H9 (cell line): Measurements from ENCODE around the gene BPIFA1. TPM values are rescaled to one million over a fixed set of nuclear protein-coding genes. Genes with fewer than 3 reads are reported as not detected.

Experiments
- DNase-seq: peaks from one replicate; pipeline ENCODE4 v3.0.0-alpha.2; 2017
- H2AFZ ChIP-seq: one replicate; pipeline ENCODE4 v1.6.1; 2013; ENCODE audit warnings: mild to moderate bottlenecking, low read length, control low read depth, moderate library complexity
- H2AK5ac ChIP-seq: 2 replicates; pipeline ENCODE4 v1.6.1; 2013; ENCODE audit warnings: low read length, control low read depth, mixed read lengths; ENCODE audit not compliant: insufficient read length
- H2BK120ac ChIP-seq: one replicate; pipeline ENCODE4 v1.6.1; 2013; ENCODE audit warnings: low read depth, mild to moderate bottlenecking, low read length, control low read depth, inconsistent platforms; ENCODE audit not compliant: poor library complexity, severe bottlenecking
- H2BK12ac ChIP-seq: 2 replicates; pipeline ENCODE4 v1.6.1; 2013; ENCODE audit warnings: low read length, control low read depth, mixed read lengths, low read depth; ENCODE audit not compliant: insufficient read length
- H2BK15ac ChIP-seq: 2 replicates; pipeline ENCODE4 v1.6.1; 2013; ENCODE audit warnings: low read depth, low read length, control low read depth
- H2BK20ac ChIP-seq: one replicate; pipeline ENCODE4 v1.6.1; 2013; ENCODE audit warnings: low read depth, mild to moderate bottlenecking, low read length, control low read depth, inconsistent platforms; ENCODE audit not compliant: poor library complexity, severe bottlenecking
- H2BK5ac ChIP-seq: 2 replicates; pipeline ENCODE4 v1.6.1; 2013; ENCODE audit warnings: low read length, control low read depth, mixed read lengths; ENCODE audit not compliant: insufficient read length
- H3K14ac ChIP-seq: 2 replicates; pipeline ENCODE4 v1.6.1; 2013; ENCODE audit warnings: low read length, control low read depth; ENCODE audit not compliant: insufficient read depth
- H3K18ac ChIP-seq: 2 replicates; pipeline ENCODE4 v1.6.1; 2013; ENCODE audit warnings: low read depth, mild to moderate bottlenecking, mixed read lengths, low read length, control low read depth; ENCODE audit not compliant: insufficient read length
- H3K23ac ChIP-seq: 2 replicates; pipeline ENCODE4 v1.6.1; 2013; ENCODE audit warnings: low read length, control low read depth, mixed read lengths, low read depth; ENCODE audit not compliant: insufficient read length
- H3K23me2 ChIP-seq: 2 replicates; pipeline ENCODE4 v1.6.1; 2013; ENCODE audit warnings: low read depth, mild to moderate bottlenecking, mixed read lengths, low read length, control low read depth; ENCODE audit not compliant: insufficient read length, poor library complexity, severe bottlenecking
- H3K27ac ChIP-seq: 2 replicates; pipeline ENCODE4 v1.5.1; 2013; ENCODE audit warnings: low read length, control low read depth, mixed read lengths, low read depth; ENCODE audit not compliant: insufficient read length
- H3K27me3 ChIP-seq: 2 replicates; pipeline ENCODE4 v1.6.1; 2013; ENCODE audit warnings: low read length, control low read depth, inconsistent platforms; ENCODE audit not compliant: insufficient read depth
- H3K4ac ChIP-seq: 2 replicates; pipeline ENCODE4 v1.6.1; 2013; ENCODE audit warnings: low read depth, mild to moderate bottlenecking, control low read depth, inconsistent platforms, low read length, moderate library complexity
- H3K4me1 ChIP-seq: 2 replicates; pipeline ENCODE4 v1.6.1; 2013; ENCODE audit warnings: low read length, control low read depth, inconsistent platforms; ENCODE audit not compliant: insufficient read depth
- H3K4me2 ChIP-seq: 2 replicates; pipeline ENCODE4 v1.6.1; 2013; ENCODE audit warnings: low read length, control low read depth, mixed read lengths; ENCODE audit not compliant: insufficient read length, insufficient read depth
- H3K56ac ChIP-seq: 2 replicates; pipeline ENCODE4 v1.6.1; 2013; ENCODE audit warnings: low read depth, mild to moderate bottlenecking, mixed read lengths, low read length, control low read depth; ENCODE audit not compliant: insufficient read length
- H3K79me1 ChIP-seq: 2 replicates; pipeline ENCODE4 v1.6.1; 2013; ENCODE audit warnings: low read depth, mild to moderate bottlenecking, moderate library complexity, low read length, control low read depth, inconsistent platforms; ENCODE audit not compliant: insufficient read depth, poor library complexity, severe bottlenecking
- H3K79me2 ChIP-seq: 2 replicates; pipeline ENCODE4 v1.6.1; 2013; ENCODE audit warnings: low read length, control low read depth, inconsistent platforms; ENCODE audit not compliant: insufficient read depth
- H3K9ac ChIP-seq: 2 replicates; pipeline ENCODE4 v1.6.1; 2013; ENCODE audit warnings: low read length, control low read depth, mixed read lengths; ENCODE audit not compliant: insufficient read length; ENCODE audit errors: extremely low read depth
- H3K9me3 ChIP-seq: one replicate; pipeline ENCODE4 v1.6.1; 2013; ENCODE audit warnings: low read depth, low read length, inconsistent platforms; ENCODE audit not compliant: control insufficient read depth
- H3T11ph ChIP-seq: one replicate; pipeline ENCODE4 v1.6.1; 2013; ENCODE audit warnings: mild to moderate bottlenecking, low read length, control low read depth, inconsistent platforms
- H4K20me1 ChIP-seq: one replicate; pipeline ENCODE4 v1.6.1; 2013; ENCODE audit not compliant: control insufficient read depth, insufficient read length, insufficient read depth
- H4K5ac ChIP-seq: 2 replicates; pipeline ENCODE4 v1.6.1; 2013; ENCODE audit warnings: low read depth, mild to moderate bottlenecking, mixed read lengths, low read length, control low read depth; ENCODE audit not compliant: insufficient read length
- H4K8ac ChIP-seq: replicated peaks from 2 replicates; pipeline ENCODE4 v1.6.1; 2013; ENCODE audit warnings: low read length, control low read depth, mixed read lengths, low read depth; ENCODE audit not compliant: insufficient read length
- H4K91ac ChIP-seq: 2 replicates; pipeline ENCODE4 v1.6.1; 2013; ENCODE audit warnings: low read depth, mild to moderate bottlenecking, moderate library complexity, mixed read lengths, low read length, control low read depth; ENCODE audit not compliant: insufficient read length
- H3K27ac Mint-ChIP-seq, 3 experiments: 2 replicates in 2 of 3; 3 replicates in 1 of 3; pipeline ENCODE4 v1.8.0; 2020 to 2021; ENCODE audit warnings: mixed read lengths in 3 of 3, mild to moderate bottlenecking in 1 of 3, moderate library complexity in 1 of 3
- H3K27me3 Mint-ChIP-seq: 2 replicates; pipeline ENCODE4 v1.8.0; 2021; ENCODE audit warnings: low read depth, mild to moderate bottlenecking, moderate library complexity, mixed read lengths
- H3K36me3 Mint-ChIP-seq, 3 experiments: 2 replicates in 2 of 3; 3 replicates in 1 of 3; pipeline ENCODE4 v1.8.0; 2020 to 2021; ENCODE audit warnings: low read depth in 3 of 3, mixed read lengths in 3 of 3; ENCODE audit not compliant: insufficient read depth in 1 of 3
- H3K4me1 Mint-ChIP-seq, 2 experiments: 2 replicates each; pipeline ENCODE4 v1.8.0; 2020; ENCODE audit warnings: mixed read lengths in 2 of 2
- H3K4me3 Mint-ChIP-seq, 2 experiments: 2 replicates in 1 of 2; 3 replicates in 1 of 2; pipeline ENCODE4 v1.8.0; 2020 to 2021; ENCODE audit warnings: mild to moderate bottlenecking in 2 of 2, mixed read lengths in 2 of 2, moderate library complexity in 1 of 2
- H3K9me3 Mint-ChIP-seq, 2 experiments: 2 replicates in 1 of 2; 3 replicates in 1 of 2; pipeline ENCODE4 v1.8.0; 2020; ENCODE audit warnings: mild to moderate bottlenecking in 2 of 2, mixed read lengths in 2 of 2, moderate library complexity in 1 of 2
- CTCF ChIP-seq: fragments of 200-600 bp; sonication (generic); conservative IDR thresholded peaks from 3 replicates; pipeline ENCODE4 v1.8.0; 2021; ENCODE audit warnings: antibody characterized with exemption, mild to moderate bottlenecking
- WGBS: extraction: QIAGEN DNeasy Blood & Tissue Kit; methylation state at CpG from one replicate; pipeline ENCODE4 v1.1.7; 2013; ENCODE audit warnings: missing lambda C conversion rate, low lambda C conversion rate, mixed read lengths; ENCODE audit not compliant: insufficient read length; ENCODE audit errors: extremely low coverage; 5-methylcytosine and 5-hydroxymethylcytosine counted together
- total RNA-seq: library from RNA; stranded (reverse); gene quantifications from 2 replicates; pipeline ENCODE4 v1.2.1, GENCODE V29; 2021

Gene BPIFA1
- total RNA-seq, 1 experiment from 2014 or later, result not detected

- no peak for DNase-seq
- Histone ChIP-seq H4K8ac (no peak overlapping the region), H2BK5ac (no peak overlapping the region), H4K91ac (no peak overlapping the region), H3K4me2 (no peak overlapping the region), H2BK20ac (no peak overlapping the region), H3K56ac (no peak overlapping the region), H2AFZ (no peak overlapping the region), H3K14ac (no peak overlapping the region), H3K9me3 (no peaks in the 10 kb centered on the region), H2AK5ac (no peak overlapping the region), H3K23me2 (no peaks in the 10 kb centered on the region), H3K27me3 (no peaks in the 10 kb centered on the region), H3T11ph (no peak overlapping the region), H4K5ac (no peak overlapping the region), H2BK120ac (no peak overlapping the region), H3K18ac (no peak overlapping the region), H3K27ac (no peak overlapping the region), H3K4ac (no peak overlapping the region), H3K4me1 (no peaks in the 10 kb centered on the region; the same call in 1 of the 2 replicates), H3K9ac (no peak overlapping the region), H3K79me1 (no peaks in the 10 kb centered on the region), H2BK15ac (no peak overlapping the region), H2BK12ac (no peak overlapping the region), H4K20me1 (peaks cover 2% of the 10 kb centered on the region), H3K79me2 (no peaks in the 10 kb centered on the region), H3K23ac (no peak overlapping the region)
- no peak overlapping the region for H3K4me3 Mint-ChIP-seq
- H3K27me3 Mint-ChIP-seq, result peaks cover 11% of the 10 kb centered on the region
- peaks cover 23 to 38% of the 10 kb centered on the region in 2 experiments for H3K4me1 Mint-ChIP-seq
- no peaks in the 10 kb centered on the region for H3K9me3 Mint-ChIP-seq
- H3K27ac Mint-ChIP-seq, result no peak overlapping the region
- no peaks in the 10 kb centered on the region for H3K36me3 Mint-ChIP-seq
- TF ChIP-seq CTCF, result no peak
- no CpG with 5 or more reads among the region's 9 CpGs for WGBS
These were observed 44.3 kb downstream of the BPIFA1 start for GRCh38 chr20:33280000-33280680.
